GM12875 (cell line): ENCODE measurements around the gene ANLN.
A peak's percentile ranks its signal among the peaks of the same experiment; 100 is the strongest.
"Not testable (repeated sequence)": the region's sequence is repeated elsewhere in the genome, so short reads cannot be mapped to it uniquely, and the experiment has no call there.

Experiments used
- H3K4me3 ChIP-seq: one replicate; pipeline ENCODE4 v1.5.1; 2011; ENCODE audit warnings: low read depth, low read length, control low read depth
- TF ChIP-seq, protein P1 (sequence below): IDR thresholded peaks from 2 replicates; pipeline ENCODE4 v1.5.1; 2011; ENCODE audit warnings: low read depth, mild to moderate bottlenecking, control low read depth, inconsistent platforms, low read length, moderate library complexity, borderline replicate concordance; ENCODE audit not compliant: insufficient read depth

Gene ANLN

DNA sequence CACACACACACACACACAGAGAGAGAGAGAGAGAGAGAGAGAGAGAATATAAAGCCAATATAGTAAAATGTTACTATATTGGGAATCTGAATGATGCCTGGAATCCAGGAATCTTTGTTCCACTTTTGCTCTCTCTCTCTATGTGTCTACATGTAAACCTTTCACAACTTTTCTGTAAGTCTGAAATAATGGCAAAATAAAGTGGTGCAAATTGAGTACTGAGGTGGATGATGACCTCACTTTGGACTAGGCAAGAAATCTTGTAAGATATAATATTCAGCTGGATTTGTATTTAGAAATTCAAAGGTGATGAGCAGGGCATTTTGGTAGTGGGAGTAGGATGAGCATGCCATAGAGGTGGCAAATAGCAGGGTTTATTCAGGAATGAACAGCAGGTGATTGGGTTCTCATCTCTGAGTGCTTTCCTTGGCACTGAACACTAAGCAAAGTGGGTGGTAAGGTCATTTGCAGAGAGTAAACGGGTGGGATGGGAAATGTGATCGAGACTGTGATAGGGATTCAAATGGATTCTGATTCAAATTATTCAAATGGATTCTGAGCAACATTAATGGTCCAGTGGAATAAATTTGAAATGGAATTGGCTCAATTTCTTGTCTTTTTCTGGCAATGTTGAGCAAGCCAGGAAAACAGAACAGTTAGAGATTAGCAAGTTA lies 9.7 kb upstream of the ANLN start:
- H3K4me3 ChIP-seq = no peak overlapping the region
- TF ChIP-seq, protein P1, sequence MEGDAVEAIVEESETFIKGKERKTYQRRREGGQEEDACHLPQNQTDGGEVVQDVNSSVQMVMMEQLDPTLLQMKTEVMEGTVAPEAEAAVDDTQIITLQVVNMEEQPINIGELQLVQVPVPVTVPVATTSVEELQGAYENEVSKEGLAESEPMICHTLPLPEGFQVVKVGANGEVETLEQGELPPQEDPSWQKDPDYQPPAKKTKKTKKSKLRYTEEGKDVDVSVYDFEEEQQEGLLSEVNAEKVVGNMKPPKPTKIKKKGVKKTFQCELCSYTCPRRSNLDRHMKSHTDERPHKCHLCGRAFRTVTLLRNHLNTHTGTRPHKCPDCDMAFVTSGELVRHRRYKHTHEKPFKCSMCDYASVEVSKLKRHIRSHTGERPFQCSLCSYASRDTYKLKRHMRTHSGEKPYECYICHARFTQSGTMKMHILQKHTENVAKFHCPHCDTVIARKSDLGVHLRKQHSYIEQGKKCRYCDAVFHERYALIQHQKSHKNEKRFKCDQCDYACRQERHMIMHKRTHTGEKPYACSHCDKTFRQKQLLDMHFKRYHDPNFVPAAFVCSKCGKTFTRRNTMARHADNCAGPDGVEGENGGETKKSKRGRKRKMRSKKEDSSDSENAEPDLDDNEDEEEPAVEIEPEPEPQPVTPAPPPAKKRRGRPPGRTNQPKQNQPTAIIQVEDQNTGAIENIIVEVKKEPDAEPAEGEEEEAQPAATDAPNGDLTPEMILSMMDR = no peak

DNA sequence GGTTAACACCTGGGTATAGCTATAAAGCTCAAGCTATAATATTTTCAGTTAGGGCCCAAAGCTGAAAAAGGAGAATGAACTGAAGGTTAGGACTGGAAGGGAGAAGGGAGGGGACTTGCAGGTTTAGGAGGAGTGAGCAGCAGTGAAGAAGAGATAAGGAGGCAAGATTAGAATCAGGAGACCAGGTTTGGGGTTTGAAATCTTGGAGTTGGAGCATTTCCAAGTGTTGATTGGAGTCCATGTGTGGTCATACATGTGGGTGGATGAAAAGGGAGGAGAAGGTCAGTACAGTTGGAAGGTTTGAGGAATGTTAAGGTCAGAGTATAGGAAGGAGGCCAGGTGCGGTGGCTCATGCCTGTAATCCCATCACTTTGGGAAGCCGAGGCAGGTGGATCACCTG lies 8.6 kb upstream of the ANLN start:
- TF ChIP-seq, protein P1 = no peak

DNA sequence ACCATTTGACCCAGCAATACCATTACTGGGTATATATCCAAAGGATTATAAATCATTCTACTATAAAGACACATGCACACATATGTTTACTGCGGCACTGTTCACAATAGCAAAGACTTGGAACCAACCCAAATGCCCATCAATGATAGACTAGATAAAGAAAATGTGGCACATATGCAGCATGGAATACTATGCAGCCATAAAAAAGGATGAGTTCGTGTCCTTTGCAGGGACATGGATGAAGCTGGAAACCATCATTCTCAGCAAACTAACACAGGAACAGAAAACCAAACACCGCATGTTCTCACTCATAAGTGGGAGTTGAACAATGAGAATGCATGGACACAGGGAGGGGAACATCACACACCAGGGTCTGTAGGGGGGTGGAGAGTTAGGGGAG lies 6.4 kb upstream of the ANLN start:
- H3K4me3 ChIP-seq = not testable (repeated sequence)

More for the DNA sequence above, 8.6 kb upstream of the ANLN start:
- no peak overlapping the region for H3K4me3 ChIP-seq

DNA sequence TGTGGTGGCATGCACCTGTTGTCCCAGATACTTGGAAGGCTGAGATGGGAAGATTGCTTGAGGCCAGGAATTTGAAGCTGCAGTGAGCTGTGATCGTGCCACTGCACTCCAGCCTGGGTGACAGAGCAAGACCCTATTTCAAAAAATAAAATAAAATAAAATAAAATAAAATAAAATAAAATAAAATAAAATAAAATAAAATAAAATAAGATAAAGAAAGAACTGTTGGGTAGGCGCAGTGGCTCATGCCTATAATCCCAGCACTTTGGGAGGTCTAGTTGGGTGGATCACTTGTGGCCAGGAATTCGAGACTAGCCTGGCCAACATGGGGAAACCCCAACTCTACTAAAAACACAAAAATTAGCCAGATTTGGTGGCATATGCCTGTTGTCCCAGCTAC lies 4.0 kb upstream of the ANLN start:
- H3K4me3 ChIP-seq = not testable (repeated sequence)

DNA sequence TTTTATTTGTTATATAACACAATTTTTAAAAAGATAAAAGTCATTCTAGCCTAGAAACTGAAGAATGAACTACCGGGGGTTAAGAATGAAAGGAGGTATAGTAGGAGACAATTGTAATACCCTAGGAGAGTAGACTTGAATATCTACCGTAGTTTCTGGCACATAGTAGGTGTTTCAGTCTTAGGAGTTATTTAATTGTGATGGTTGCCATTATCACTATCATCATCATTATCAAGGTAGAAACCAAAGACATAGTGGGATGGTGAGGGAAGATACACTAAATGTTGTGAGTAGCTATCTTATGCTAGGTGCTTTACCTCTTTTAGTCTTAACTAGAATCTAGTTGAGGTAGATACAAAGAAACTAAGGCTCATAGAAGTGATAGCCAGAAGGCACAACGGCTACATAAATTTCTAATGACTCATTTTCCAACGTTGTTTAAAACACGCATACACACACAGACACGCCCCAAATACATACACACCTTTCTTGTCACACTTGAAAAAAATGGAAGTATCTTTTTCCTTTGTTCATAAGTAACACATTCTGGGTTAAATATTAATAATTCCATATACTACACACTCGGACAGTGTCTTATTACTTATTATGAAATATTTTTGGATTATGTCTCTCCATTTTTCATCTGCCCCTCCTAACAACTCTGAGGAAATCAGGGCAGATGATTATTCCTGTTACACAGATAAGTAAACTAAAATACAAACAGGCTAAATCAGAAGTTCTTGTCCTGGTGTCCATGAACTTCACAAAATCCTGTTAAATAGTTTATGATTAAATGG lies 2.0 kb upstream of the ANLN start:
- TF ChIP-seq, protein P1 = no peak
- H3K4me3 ChIP-seq = no peak overlapping the region

DNA sequence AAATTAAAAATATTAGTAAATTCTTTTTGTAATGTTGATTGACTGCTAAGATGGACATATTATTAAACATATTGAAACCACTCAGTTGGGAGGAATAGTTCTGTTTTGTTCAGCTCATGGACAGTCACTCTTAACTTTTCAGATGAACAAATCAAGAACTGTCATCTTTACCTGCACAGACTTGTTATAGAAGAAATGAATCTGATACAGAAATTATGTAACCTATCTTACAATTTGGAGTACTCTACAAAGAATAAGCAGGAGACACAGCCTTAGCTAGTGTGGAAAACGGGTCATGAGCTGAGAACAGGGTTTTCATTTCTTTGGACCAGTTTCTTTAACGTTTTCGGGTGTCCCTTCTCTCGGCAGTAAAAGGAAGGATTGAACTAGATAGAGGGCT lies 1.2 kb upstream of the ANLN start:
- H3K4me3 ChIP-seq = no peak overlapping the region
- TF ChIP-seq, protein P1 = no peak

DNA sequence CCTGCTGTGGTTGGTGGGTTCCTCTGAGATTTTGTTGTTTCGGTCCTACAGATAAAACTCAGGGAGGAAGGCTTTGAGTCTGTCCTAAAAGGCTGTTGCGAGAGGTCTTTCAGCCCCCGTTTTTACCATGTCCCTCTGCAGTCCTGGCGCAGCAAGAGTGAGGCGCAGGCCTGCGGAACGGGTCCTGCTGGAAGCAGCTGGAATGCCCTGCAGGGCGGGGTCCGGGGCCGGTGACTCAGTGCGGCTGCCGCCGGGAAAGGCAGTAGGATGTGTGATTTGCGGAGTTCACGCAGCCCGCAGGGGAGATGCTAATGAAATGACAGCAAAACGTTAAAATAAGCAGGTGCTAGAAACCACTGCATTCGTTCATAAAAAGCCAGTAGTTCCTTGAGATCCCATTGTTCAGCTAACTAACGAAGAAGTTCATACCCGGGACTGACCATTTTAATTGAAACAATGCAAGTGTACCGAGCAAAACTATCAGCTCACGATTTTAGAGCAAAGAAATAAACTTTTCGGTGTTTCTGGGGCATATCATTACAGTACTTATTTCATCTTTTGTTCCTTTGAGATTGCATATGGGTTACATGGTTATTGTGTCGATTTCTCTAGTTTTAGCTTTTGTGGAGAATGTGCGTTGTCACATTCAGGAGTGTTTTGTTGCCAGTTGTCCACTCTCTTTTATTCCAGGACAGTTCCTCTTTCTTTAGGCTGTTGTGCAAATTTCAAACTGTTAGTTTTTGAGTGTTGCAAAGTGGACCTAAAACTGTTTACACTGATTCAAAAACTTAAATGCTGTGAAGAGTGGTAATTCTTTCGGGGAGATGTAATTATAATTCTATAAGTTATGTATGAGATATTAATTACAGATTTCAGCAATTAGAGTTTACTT lies 783 bp downstream of the ANLN start:
- H3K4me3 ChIP-seq = peak overlapping the region; percentile 92
- TF ChIP-seq, protein P1 = no peak
